Gastrocnemius medialis (tissue), 4 donors: ENCODE results near the gene TRMT112. TPM values are rescaled to one million over a fixed set of nuclear protein-coding genes. Genes with fewer than 3 reads are reported as not detected.
A peak's percentile ranks its signal among the peaks of the same experiment; 100 is the strongest.

Experiments
- ATAC-seq, 2 donors: fragments of 150-250 bp; one replicate each; pipeline ENCODE4 v1.9.1; 2016
- DNase-seq, 2 donors: peaks; one replicate each; pipeline ENCODE4 v3.0.0-alpha.2; 2019
- H3K27ac ChIP-seq, 4 donors: fragments of 200-600 bp; sonication (generic); 1 replicate in 1 of 4; 2 replicates in 3 of 4; pipeline ENCODE4 v1.5.1; 2016 to 2018; ENCODE audit warnings: mild to moderate bottlenecking in 2 of 4, moderate library complexity in 1 of 4
- H3K27me3 ChIP-seq, 3 donors: fragments of 200-600 bp; sonication (generic) in 2 of 3; 1 replicate in 1 of 3; 2 replicates in 2 of 3; pipeline versions ENCODE4 v1.5.1 to v1.6.0; 2016 to 2019; ENCODE audit warnings: mild to moderate bottlenecking in 1 of 3, moderate library complexity in 1 of 3
- H3K36me3 ChIP-seq, 2 donors: fragments of 200-600 bp; sonication (generic) in 1 of 2; one replicate each; pipeline ENCODE4 v1.5.1; 2017 to 2018
- H3K4me1 ChIP-seq, 2 donors: fragments of 200-600 bp; sonication (generic) in 1 of 2; one replicate each; pipeline ENCODE4 v1.5.1; 2016 to 2017; ENCODE audit warnings: mild to moderate bottlenecking in 2 of 2
- H3K4me3 ChIP-seq, 4 donors: fragments of 200-600 bp; sonication (generic) in 3 of 4; 1 replicate in 1 of 4; 2 replicates in 3 of 4; pipeline ENCODE4 v1.5.1; 2016 to 2019; ENCODE audit warnings: mild to moderate bottlenecking in 2 of 4
- H3K9me3 ChIP-seq, 3 donors: fragments of 200-600 bp; sonication (generic) in 2 of 3; 1 replicate in 1 of 3; 2 replicates in 2 of 3; pipeline ENCODE4 v1.5.1; 2016 to 2019
- POLR2A ChIP-seq, 2 donors: fragments of 450-650 bp; IDR thresholded peaks; one replicate each; pipeline ENCODE4 v1.6.1; 2017; ENCODE audit warnings: antibody characterized with exemption in 2 of 2, mild to moderate bottlenecking in 2 of 2, moderate library complexity in 2 of 2
- in situ Hi-C, 4 donors: fragments of 200-750 bp; cut with MboI; loops; one replicate each; pipeline versions ENCODE4 v1.15.0 to v1.8.0; 2017; ENCODE audit warnings: low sequenced_read_pairs in 4 of 4
- intact Hi-C: fragments of 100-400 bp; cut with DNase I; formaldehyde crosslinking; loops from one replicate; pipeline ENCODE4 v1.15.1; 2023; ENCODE audit warnings: low total_unique reads
- total RNA-seq, 4 donors: library from RNA; depleted of rRNA; stranded (reverse); fragments of >200 nt; gene quantifications; one replicate each; pipeline versions ENCODE4 v1.1.0 to v1.2.3, GENCODE V29; 2016
- TF ChIP-seq, protein P1 (sequence below), 5 experiments: fragments of 450-650 bp in 3 of 5; fragments of 200-600 bp in 2 of 5; sonication (generic) in 2 of 5; IDR thresholded peaks in 4 of 5; conservative IDR thresholded peaks in 1 of 5; 1 replicate in 4 of 5; 2 replicates in 1 of 5; pipeline ENCODE4 v1.5.1; 2016 to 2019; ENCODE audit warnings: antibody characterized with exemption in 5 of 5, mild to moderate bottlenecking in 3 of 5, moderate library complexity in 3 of 5

The TRMT112 gene
- total RNA-seq, 4 donors from 2014 or later: 133 to 226 (median 194) TPM

DNA sequence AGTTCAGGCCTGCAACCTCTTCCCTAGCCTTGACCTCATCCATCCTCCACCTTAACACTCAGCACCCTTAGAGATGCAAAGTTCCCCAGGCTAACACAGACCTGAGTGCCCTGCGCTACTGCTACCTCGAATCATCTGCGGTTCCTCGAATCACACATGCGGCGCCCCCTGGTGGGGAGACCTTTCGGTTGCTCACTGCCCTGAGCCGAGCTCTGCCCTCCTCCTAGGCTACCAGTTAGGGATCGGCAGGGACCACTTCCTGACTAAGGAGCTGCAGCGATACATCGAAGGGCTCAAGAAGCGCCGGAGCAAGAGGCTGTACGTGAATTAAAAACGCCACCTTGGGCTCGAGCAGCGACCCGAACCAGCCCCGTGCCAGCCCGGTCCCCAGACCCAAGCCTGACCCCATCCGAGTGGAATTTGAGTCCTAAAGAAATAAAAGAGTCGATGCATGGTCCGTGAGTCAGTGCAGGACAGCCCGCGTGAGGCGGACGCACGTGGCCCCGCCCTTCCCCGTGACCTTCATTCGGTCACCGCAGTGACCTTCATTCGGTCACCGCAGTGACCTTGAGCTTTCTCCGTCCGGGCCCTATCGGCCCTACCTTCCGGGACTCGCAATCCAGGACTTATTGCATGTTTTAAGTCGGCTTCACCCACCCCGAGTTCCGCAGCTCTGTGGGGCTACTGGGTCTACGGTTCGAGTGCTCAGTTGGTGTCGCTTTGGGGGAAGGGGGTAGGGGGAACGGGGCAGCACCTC lies 12.9 kb downstream of the TRMT112 start:
- H3K4me1 ChIP-seq: peaks cover 16 to 34% of the 10 kb centered on the region in 2 donors
- H3K27ac ChIP-seq: peak overlapping the region; percentile 84 to 96 (median 90)
- DNase-seq (peak; percentile 77 to 91), ATAC-seq (peak; percentile 36 to 53)
- peaks cover 16 to 26% (median 24%) of the 10 kb centered on the region in 3 donors for H3K27me3 ChIP-seq
- peaks cover 0 to 8% of the 10 kb centered on the region in 2 donors for H3K36me3 ChIP-seq
- in situ Hi-C loops: loop anchor here in 1 of 4 donors (5.0 kb wide), 1 partner anchor 97 kb away; the partner anchor contains the start of gene FERMT3
- H3K9me3 ChIP-seq: no peaks in the 10 kb centered on the region
- intact Hi-C loops: loop anchor here (1.0 to 5.0 kb wide), 3 partner anchors 38 to 100 kb away; partner anchors contain the start of genes CCDC88B and PLCB3
- H3K4me3 ChIP-seq: peak overlapping the region; percentile 58 to 92 (median 64)
- TF ChIP-seq POLR2A (IDR thresholded peaks at IDR 0.05): no peak
- TF ChIP-seq, protein P1, sequence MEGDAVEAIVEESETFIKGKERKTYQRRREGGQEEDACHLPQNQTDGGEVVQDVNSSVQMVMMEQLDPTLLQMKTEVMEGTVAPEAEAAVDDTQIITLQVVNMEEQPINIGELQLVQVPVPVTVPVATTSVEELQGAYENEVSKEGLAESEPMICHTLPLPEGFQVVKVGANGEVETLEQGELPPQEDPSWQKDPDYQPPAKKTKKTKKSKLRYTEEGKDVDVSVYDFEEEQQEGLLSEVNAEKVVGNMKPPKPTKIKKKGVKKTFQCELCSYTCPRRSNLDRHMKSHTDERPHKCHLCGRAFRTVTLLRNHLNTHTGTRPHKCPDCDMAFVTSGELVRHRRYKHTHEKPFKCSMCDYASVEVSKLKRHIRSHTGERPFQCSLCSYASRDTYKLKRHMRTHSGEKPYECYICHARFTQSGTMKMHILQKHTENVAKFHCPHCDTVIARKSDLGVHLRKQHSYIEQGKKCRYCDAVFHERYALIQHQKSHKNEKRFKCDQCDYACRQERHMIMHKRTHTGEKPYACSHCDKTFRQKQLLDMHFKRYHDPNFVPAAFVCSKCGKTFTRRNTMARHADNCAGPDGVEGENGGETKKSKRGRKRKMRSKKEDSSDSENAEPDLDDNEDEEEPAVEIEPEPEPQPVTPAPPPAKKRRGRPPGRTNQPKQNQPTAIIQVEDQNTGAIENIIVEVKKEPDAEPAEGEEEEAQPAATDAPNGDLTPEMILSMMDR (IDR thresholded peaks at IDR 0.05 in 4 of 5, conservative IDR thresholded peaks at IDR 0.05 in 1 of 5): peak; percentile 77 to 92 (median 88)

DNA sequence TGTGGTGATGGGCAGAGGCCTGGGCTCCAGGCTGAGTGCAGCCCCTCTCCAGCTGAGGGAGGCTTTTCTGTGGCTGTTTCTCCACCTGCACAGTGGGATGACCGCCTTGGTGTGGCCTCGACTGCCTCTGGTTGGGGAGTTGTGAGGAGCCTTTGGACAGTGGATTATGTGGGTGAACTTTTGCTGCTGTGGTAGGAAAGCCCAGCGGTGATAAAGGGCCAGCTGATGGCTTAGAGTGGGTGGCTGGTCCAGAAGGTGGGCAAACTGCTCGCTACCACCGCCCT lies 13.4 kb downstream of the TRMT112 start:
- in situ Hi-C loops (loop anchor here in 1 of 4 donors (5.0 kb wide), 1 partner anchor 97 kb away; the partner anchor contains the start of gene FERMT3), intact Hi-C loops (loop anchor here (1.0 kb wide), 1 partner anchor 100 kb away; no protein-coding TSS in a partner anchor)
- Histone ChIP-seq H3K4me3 (peak overlapping the region; percentile 58 to 92 (median 64)), H3K9me3 (no peaks in the 10 kb centered on the region), H3K27me3 (peaks cover 21 to 30% (median 27%) of the 10 kb centered on the region in 3 donors), H3K36me3 (peaks cover 0 to 8% of the 10 kb centered on the region in 2 donors), H3K4me1 (peaks cover 16 to 35% of the 10 kb centered on the region in 2 donors), H3K27ac (peak overlapping the region; percentile 84 to 96 (median 90))
- no peak for DNase-seq
- TF ChIP-seq, protein P1 (IDR thresholded peaks at IDR 0.05 in 4 of 5, conservative IDR thresholded peaks at IDR 0.05 in 1 of 5): no peak
- TF ChIP-seq POLR2A (IDR thresholded peaks at IDR 0.05): no peak
- no peak for ATAC-seq

DNA sequence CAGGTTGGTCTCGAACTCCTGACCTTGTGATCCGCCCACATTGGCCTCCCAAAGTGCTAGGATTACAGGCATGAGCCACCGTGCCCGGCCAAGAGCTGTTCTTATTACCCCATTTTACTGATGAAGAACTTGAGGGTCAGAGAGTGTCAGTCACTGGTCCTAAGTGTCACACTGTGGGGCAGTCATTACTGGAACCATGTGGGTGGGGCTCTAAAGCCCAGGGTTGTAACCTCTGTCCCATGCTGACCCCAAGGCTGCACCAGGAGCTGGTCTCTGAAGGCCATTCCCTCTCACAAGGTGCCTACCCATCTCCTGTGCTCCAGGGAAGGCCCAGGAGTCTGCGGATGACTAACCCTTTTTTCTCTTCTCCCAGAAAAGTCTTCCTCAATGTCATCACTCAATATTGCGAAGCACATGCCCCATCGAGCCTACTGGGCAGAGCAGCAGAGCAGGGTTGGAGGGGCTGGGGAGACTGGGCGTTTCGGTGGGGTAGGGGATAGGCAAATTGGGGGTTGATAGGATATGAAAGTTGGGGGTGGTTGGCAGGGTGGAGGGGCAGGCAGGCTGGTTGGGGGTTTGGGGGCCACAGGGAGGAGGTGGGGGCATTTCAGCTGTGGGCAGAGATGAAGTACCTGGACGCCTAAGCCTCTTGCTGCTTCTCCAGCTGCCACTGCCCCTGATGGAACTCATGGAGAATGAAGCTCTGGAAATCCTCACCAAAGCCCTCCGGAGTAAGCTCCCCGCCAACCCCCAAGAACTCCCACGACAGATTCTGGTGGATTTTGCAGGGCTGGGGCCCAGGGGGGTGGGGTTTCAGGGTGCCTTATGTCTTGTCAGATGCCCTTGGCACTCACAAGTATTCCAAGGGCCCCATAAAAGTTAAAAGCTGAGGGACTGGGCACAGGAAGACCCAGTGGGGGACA lies 14.0 kb downstream of the TRMT112 start:
- in situ Hi-C loops (loop anchor here in 1 of 4 donors (5.0 kb wide), 1 partner anchor 96 kb away; the partner anchor contains the start of gene FERMT3), intact Hi-C loops (loop anchor here (1.0 kb wide), 1 partner anchor 99 kb away; no protein-coding TSS in a partner anchor)
- no peaks in the 10 kb centered on the region for H3K9me3 ChIP-seq
- peaks cover 16 to 35% of the 10 kb centered on the region in 2 donors for H3K4me1 ChIP-seq
- no peak for ATAC-seq
- peak overlapping the region in 3 of 4 donors; percentile 90 to 96 (median 90) for H3K27ac ChIP-seq
- TF ChIP-seq, protein P1 (IDR thresholded peaks at IDR 0.05 in 4 of 5, conservative IDR thresholded peaks at IDR 0.05 in 1 of 5): no peak
- no peak for TF ChIP-seq POLR2A (IDR thresholded peaks at IDR 0.05)
- H3K4me3 ChIP-seq: no peak overlapping the region
- peaks cover 27 to 36% (median 33%) of the 10 kb centered on the region in 3 donors for H3K27me3 ChIP-seq
- H3K36me3 ChIP-seq: peaks cover 0 to 8% of the 10 kb centered on the region in 2 donors
- DNase-seq: no peak

DNA sequence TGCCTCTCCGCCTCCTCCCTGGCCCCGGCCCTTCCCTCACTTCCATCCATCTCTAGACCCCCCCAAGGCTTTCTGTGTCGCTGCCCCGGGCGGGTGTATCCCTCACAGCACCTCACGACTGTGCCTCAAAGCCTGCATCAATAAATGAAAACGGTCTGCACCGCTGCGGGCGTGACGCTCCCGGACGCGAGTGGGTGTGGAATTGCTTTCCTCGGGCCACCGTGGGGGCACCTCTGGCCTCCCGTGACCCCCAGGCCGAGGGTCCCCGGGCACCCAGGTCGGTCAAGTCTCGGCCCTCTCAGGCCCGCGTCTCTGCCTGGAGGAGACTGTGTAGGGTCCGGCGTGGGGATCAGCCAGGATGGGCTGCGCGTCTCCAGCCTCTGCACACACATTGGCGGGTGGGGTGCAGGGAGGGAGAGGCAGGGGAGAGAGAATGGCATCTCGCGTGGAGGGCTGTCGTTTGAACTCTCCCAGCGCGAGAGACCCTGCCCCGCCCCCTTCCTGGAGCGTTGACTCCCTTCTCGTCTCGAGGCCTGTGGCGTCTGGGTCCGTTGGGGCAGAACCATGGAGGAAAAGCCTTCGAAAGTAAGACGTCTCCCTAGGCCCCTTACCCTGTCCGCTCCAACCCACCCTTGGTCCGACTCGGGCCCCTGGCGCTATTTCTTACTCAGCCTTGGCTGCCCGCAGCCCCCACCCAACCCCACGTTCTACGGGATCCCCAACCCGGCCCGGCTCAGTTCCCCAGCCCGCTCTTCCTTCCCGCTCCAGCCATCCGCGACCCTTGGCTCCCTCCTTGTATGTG lies 17.3 kb downstream of the TRMT112 start, which contains the start of gene CATSPERZ:
TSS of gene CATSPERZ (plus strand) at position 512 of the 802 bp plus-strand sequence. CDS start at position 565, 53 bp downstream.
- ATAC-seq: no peak
- H3K27me3 ChIP-seq: peaks cover 56 to 66% (median 61%) of the 10 kb centered on the region in 3 donors
- no peak for DNase-seq
- H3K36me3 ChIP-seq: no peaks in the 10 kb centered on the region
- TF ChIP-seq, protein P1 (IDR thresholded peaks at IDR 0.05 in 4 of 5, conservative IDR thresholded peaks at IDR 0.05 in 1 of 5): no peak
- TF ChIP-seq POLR2A (IDR thresholded peaks at IDR 0.05): no peak
- no peaks in the 10 kb centered on the region for H3K9me3 ChIP-seq
- intact Hi-C loops: loop anchor here (1.0 kb wide), 2 partner anchors 15 to 96 kb away; partner anchors contain the start of gene GPR137
- H3K27ac ChIP-seq: no peak within 1 kb of the TSS
- peak within 1 kb of the TSS; percentile 46 to 76 (median 58) for H3K4me3 ChIP-seq
- in situ Hi-C loops: loop anchor here in 3 of 4 donors (5.0 kb wide), 2 partner anchors 93 to 98 kb away; partner anchors contain the start of gene FERMT3 (in 1 of the 3)
- H3K4me1 ChIP-seq: peaks cover 6 to 21% of the 10 kb centered on the region in 2 donors
